MM.1S (cell line): Measurements from ENCODE around the gene ZNF3.
A peak's percentile ranks its signal among the peaks of the same experiment; 100 is the strongest.
"Not testable (repeated sequence)": the region's sequence is repeated elsewhere in the genome, so short reads cannot be mapped to it uniquely, and the experiment has no call there.

Experiments
- DNase-seq: peaks from one replicate; pipeline ENCODE4 v3.0.0-alpha.2; 2015
- H2AFZ ChIP-seq: fragments of 300-600 bp; sonication (generic); 2 replicates; pipeline ENCODE4 v1.6.0; 2016; ENCODE audit warnings: antibody characterized with exemption, low read length
- H3F3A ChIP-seq: fragments of 300-600 bp; sonication (generic); 2 replicates; pipeline ENCODE4 v1.6.1; 2016; ENCODE audit warnings: mild to moderate bottlenecking, antibody characterized with exemption, low read length, moderate library complexity, mixed read lengths; ENCODE audit not compliant: insufficient read depth
- H3K27ac ChIP-seq: fragments of 300-600 bp; sonication (generic); 2 replicates; pipeline ENCODE4 v1.5.1; 2016; ENCODE audit warnings: mild to moderate bottlenecking, low read length
- H3K27me3 ChIP-seq: fragments of 300-600 bp; sonication (generic); replicated peaks from 2 replicates; pipeline ENCODE4 v1.6.0; 2016; ENCODE audit warnings: low read length; ENCODE audit not compliant: insufficient read depth
- H3K36me3 ChIP-seq: fragments of 300-600 bp; sonication (generic); replicated peaks from 2 replicates; pipeline ENCODE4 v1.6.1; 2016; ENCODE audit warnings: mild to moderate bottlenecking, low read length, mixed read lengths; ENCODE audit not compliant: insufficient read depth
- H3K4me1 ChIP-seq: fragments of 300-600 bp; sonication (generic); 2 replicates; pipeline ENCODE4 v1.6.1; 2016; ENCODE audit warnings: low read length, mixed read lengths
- H3K4me2 ChIP-seq: fragments of 300-600 bp; sonication (generic); 2 replicates; pipeline ENCODE4 v1.6.0; 2016; ENCODE audit warnings: low read depth, low read length
- H3K4me3 ChIP-seq: fragments of 300-600 bp; sonication (generic); 2 replicates; pipeline ENCODE4 v1.5.1; 2016; ENCODE audit warnings: low read length, mixed read lengths
- H3K79me2 ChIP-seq: fragments of 300-600 bp; sonication (generic); 2 replicates; pipeline ENCODE4 v1.6.1; 2016; ENCODE audit warnings: mixed run types, low read length, mixed read lengths
- H3K9ac ChIP-seq: fragments of 300-600 bp; sonication (generic); 2 replicates; pipeline ENCODE4 v1.6.1; 2016; ENCODE audit warnings: low read length, mixed read lengths
- H3K9me2 ChIP-seq: fragments of 300-600 bp; sonication (generic); replicated peaks from 2 replicates; pipeline ENCODE4 v1.6.1; 2016; ENCODE audit warnings: mild to moderate bottlenecking, low read length, mixed read lengths; ENCODE audit not compliant: insufficient read depth
- H3K9me3 ChIP-seq: fragments of 300-600 bp; sonication (generic); replicated peaks from 2 replicates; pipeline ENCODE4 v1.6.1; 2016; ENCODE audit warnings: mild to moderate bottlenecking, low read length, mixed read lengths; ENCODE audit not compliant: insufficient read depth
- H4K20me1 ChIP-seq: fragments of 300-600 bp; sonication (generic); 2 replicates; pipeline ENCODE4 v1.6.1; 2016; ENCODE audit warnings: mild to moderate bottlenecking, low read length, moderate library complexity, mixed read lengths; ENCODE audit not compliant: insufficient read depth
- EZH2 ChIP-seq: fragments of 300-600 bp; sonication (generic); optimal IDR thresholded peaks from 2 replicates; pipeline ENCODE3; 2017; ENCODE audit warnings: low read depth, mild to moderate bottlenecking, antibody characterized with exemption, low read length, mixed read lengths
- EZH2phosphoT487 ChIP-seq: fragments of 300-600 bp; sonication (generic); IDR thresholded peaks from 2 replicates; pipeline ENCODE4 v1.6.1; 2018; ENCODE audit warnings: antibody characterized with exemption, low read length
- TF ChIP-seq, protein P1 (sequence below): fragments of 300-600 bp; sonication (generic); IDR thresholded peaks from 2 replicates; pipeline ENCODE4 v1.5.1; 2016; ENCODE audit warnings: antibody characterized with exemption, low read length, mixed read lengths

The ZNF3 gene

DNA sequence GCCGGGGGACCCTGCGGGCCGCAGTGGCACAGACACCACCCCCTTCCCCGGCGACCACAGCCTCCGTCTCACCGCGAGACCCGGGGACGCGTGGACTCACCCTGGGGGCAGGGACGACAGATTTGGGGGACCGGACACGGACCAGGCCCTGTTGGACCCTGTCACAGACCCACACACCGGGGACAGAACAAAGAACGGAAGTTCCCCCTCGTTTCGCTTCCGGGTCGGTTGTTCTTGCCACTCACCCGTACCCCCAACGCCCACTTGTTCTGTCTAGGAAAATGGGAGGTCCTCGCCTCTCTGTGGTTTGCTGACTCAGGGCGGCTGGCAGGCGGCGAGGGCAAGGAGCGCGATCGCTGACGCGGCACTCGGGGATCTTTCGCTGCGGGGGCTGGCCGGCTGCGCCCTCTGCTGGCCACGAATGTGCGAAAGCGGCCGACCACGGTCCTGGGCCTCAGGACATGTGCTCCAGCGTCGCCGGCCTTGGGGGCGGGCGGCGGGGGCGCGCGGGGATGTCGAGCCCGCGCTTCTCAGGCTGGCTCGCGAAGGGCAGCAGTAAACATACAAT lies at the start of gene ZNF3:
TSS of gene ZNF3 (minus strand) at position 189 of the 568 bp plus-strand sequence. CDS start 4,366 bp downstream, outside the sequence.
- Histone ChIP-seq H4K20me1 (no peaks in the 10 kb centered on the region), H3K79me2 (peaks cover 45% of the 10 kb centered on the region), H3K4me1 (peaks cover 11% of the 10 kb centered on the region), H3K4me2 (peak within 1 kb of the TSS; percentile 98), H3K36me3 (peaks cover 10% of the 10 kb centered on the region; the same call in 1 of the 2 replicates), H3K27ac (peak within 1 kb of the TSS; percentile 93), H3K9me3 (no peaks in the 10 kb centered on the region), H3K9ac (peak within 1 kb of the TSS; percentile 92), H3K27me3 (no peaks in the 10 kb centered on the region), H3K4me3 (peak within 1 kb of the TSS; percentile 94), H3F3A (peaks cover 14% of the 10 kb centered on the region), H3K9me2 (no peaks in the 10 kb centered on the region), H2AFZ (peak within 1 kb of the TSS; percentile 46)
- no peak for TF ChIP-seq EZH2phosphoT487
- TF ChIP-seq, protein P1, sequence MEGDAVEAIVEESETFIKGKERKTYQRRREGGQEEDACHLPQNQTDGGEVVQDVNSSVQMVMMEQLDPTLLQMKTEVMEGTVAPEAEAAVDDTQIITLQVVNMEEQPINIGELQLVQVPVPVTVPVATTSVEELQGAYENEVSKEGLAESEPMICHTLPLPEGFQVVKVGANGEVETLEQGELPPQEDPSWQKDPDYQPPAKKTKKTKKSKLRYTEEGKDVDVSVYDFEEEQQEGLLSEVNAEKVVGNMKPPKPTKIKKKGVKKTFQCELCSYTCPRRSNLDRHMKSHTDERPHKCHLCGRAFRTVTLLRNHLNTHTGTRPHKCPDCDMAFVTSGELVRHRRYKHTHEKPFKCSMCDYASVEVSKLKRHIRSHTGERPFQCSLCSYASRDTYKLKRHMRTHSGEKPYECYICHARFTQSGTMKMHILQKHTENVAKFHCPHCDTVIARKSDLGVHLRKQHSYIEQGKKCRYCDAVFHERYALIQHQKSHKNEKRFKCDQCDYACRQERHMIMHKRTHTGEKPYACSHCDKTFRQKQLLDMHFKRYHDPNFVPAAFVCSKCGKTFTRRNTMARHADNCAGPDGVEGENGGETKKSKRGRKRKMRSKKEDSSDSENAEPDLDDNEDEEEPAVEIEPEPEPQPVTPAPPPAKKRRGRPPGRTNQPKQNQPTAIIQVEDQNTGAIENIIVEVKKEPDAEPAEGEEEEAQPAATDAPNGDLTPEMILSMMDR, result peak; percentile 93
- DNase-seq, result peak; percentile 99

DNA sequence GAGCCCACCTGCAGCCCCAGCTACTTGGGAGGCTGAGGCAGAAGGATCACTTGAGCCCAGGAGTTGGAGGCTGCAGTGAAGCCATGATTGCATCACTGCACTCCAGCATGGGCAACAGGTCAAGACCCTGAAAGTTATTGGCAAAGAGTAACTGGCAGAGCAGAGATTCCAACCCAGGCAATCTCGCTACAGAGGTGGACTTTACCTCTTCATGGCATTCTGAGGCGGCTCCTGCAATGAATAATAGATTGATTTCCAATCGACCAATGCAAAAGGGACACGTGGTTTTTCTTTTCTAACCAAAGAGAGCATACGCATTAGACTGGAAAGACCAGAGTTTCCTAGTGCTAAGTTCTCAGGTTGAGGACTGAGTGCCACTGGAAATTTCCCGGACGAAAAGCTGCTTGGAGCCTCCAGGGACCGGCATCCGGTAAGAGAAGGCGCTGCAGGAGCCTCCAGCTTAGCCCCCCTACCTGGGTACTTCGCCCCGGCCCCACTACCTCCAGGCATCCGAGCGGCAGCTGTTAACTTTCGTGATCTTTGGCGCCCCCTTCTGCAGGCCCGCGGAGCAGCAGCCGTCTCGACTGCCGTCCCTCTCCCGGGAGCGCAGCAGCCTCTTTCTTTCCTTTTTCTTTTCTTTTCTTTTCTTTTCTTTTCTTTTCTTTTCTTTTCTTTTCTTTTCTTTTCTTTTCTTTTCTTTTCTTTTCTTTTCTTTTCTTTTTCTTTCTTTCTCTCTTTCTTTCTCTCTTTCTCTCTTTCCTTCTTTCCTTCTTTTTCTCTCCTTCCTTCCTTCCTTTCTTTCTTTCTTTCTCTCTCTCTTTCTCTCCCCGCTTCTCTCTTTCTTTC lies 49.3 kb upstream of the ZNF3 start:
- H2AFZ ChIP-seq, result peak overlapping the region; percentile 59

DNA sequence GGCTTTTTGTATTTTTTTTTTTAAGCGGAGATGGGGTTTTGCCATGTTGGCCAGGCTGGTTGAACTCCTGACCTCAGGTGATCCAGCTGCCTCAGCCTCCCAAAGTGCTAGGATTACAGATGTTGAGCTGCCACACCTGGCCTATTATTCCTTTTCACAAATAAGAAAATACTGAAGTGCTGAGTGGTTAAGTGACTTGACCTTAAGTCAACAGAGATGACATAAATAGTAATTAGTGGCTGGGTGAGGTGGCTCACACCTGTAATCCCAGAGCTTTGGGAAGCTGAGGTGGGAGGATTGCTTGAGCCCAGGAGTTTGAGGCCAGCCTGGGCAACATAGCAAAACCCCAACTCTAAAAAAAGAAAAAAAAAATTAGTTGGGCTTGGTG lies 48.7 kb upstream of the ZNF3 start:
- H3K9me2 ChIP-seq, H2AFZ ChIP-seq, H3K27ac ChIP-seq, H3K27me3 ChIP-seq, H3K79me2 ChIP-seq, H3K4me2 ChIP-seq, H3K9ac ChIP-seq, H3K4me3 ChIP-seq, H3K36me3 ChIP-seq, H3K9me3 ChIP-seq, DNase-seq, H4K20me1 ChIP-seq: not testable (repeated sequence)
- Histone ChIP-seq H3K4me1 (peaks cover 15% of the 10 kb centered on the region), H3F3A (peaks cover 20% of the 10 kb centered on the region)

More for the DNA sequence above, 49.3 kb upstream of the ZNF3 start:
- Histone ChIP-seq H3K4me1 (peaks cover 15% of the 10 kb centered on the region), H3K27ac (no peak overlapping the region), H3K4me2 (peak overlapping the region; percentile 94), H3K36me3 (no peaks in the 10 kb centered on the region), H3K4me3 (peak overlapping the region; percentile 38; the same call in 1 of the 2 replicates), H3K9me3 (no peaks in the 10 kb centered on the region), H3F3A (peaks cover 20% of the 10 kb centered on the region), H4K20me1 (no peaks in the 10 kb centered on the region), H3K79me2 (no peaks in the 10 kb centered on the region; the same call in 1 of the 2 replicates), H3K27me3 (no peaks in the 10 kb centered on the region), H3K9me2 (no peaks in the 10 kb centered on the region), H3K9ac (peak overlapping the region; percentile 33; the same call in 1 of the 2 replicates)
- no peak for TF ChIP-seq EZH2
- TF ChIP-seq, protein P1, result peak; percentile 73
- peak; percentile 64 for DNase-seq

DNA sequence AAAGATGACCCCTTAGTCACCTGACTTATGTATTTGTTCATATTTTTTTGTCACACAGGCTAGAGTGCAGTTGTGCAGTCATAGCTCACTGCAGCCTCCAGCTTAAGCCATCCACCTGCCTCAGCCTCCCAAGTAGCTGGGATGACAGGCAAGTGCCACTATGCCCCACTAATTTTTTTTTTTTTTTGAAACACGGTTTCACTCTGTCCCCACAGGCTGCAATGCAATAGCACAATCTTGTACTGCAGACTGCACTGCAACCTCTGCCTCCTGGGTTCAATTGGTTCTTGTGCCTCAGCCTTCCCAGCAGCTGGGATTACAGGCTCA lies 47.1 kb upstream of the ZNF3 start:
- no peaks in the 10 kb centered on the region for H4K20me1 ChIP-seq
- H3K4me2 ChIP-seq, result no peak overlapping the region
- TF ChIP-seq, protein P1, result no peak
- H3F3A ChIP-seq, result peaks cover 20% of the 10 kb centered on the region
- no peaks in the 10 kb centered on the region for H3K9me3 ChIP-seq
- H3K27me3 ChIP-seq, result no peaks in the 10 kb centered on the region
- H3K9me2 ChIP-seq, result no peaks in the 10 kb centered on the region
- H2AFZ ChIP-seq, result no peak overlapping the region
- no peaks in the 10 kb centered on the region for H3K36me3 ChIP-seq
- DNase-seq, result no peak
- H3K27ac ChIP-seq, result no peak overlapping the region
- H3K4me1 ChIP-seq, result peaks cover 15% of the 10 kb centered on the region
- H3K4me3 ChIP-seq, result no peak overlapping the region
- no peak overlapping the region for H3K9ac ChIP-seq
- H3K79me2 ChIP-seq, result peaks cover 7% of the 10 kb centered on the region; the same call in 1 of the 2 replicates
